Measurements from ENCODE around the gene CDH4.

GRCh38 chr20:61587681-61588289 lies 335.7 kb downstream of the CDH4 start:
- TF ChIP-seq PHF20 (IDR thresholded peaks at IDR 0.05; ENCODE audit: partially characterized antibody) (no peak), FOXJ3 (CRISPR knock-in tag; IDR thresholded peaks at IDR 0.05) (no peak)
